Psoas muscle (tissue), 8 donors: ENCODE measurements around the gene RASSF4. TPM values are rescaled to one million over a fixed set of nuclear protein-coding genes. Genes with fewer than 3 reads are reported as not detected.
A peak's percentile ranks its signal among the peaks of the same experiment; 100 is the strongest.

Experiments used
- ATAC-seq, 4 donors: fragments of 200-7000 bp; cut with Tn5 transposase; one replicate each; pipeline ENCODE4 v1.9.1; 2020; ENCODE audit warnings: moderate library complexity in 3 of 4, mild to moderate bottlenecking in 2 of 4
- DNase-seq, 2 donors: peaks; one replicate each; pipeline ENCODE4 v3.0.0-alpha.2; 2020
- H3K27ac ChIP-seq: fragments of 200-600 bp; one replicate; pipeline ENCODE4 v1.8.0; 2022
- H3K27me3 ChIP-seq, 3 donors: fragments of 200-600 bp in 1 of 3; one replicate each; pipeline versions ENCODE4 v1.6.1 to v1.8.0; 2013 to 2022; ENCODE audit warnings: low read length in 2 of 3, mild to moderate bottlenecking in 2 of 3, moderate library complexity in 1 of 3; ENCODE audit not compliant: insufficient read depth in 3 of 3
- H3K36me3 ChIP-seq, 2 donors: fragments of 200-600 bp in 1 of 2; one replicate each; pipeline versions ENCODE4 v1.6.1 to v1.8.0; 2013 to 2022; ENCODE audit warnings: low read depth in 1 of 2, mild to moderate bottlenecking in 1 of 2, moderate library complexity in 1 of 2; ENCODE audit not compliant: insufficient read depth in 1 of 2
- H3K4me1 ChIP-seq: fragments of 200-600 bp; one replicate; pipeline ENCODE4 v1.8.0; 2022
- H3K4me3 ChIP-seq: fragments of 200-600 bp; one replicate; pipeline ENCODE4 v1.8.0; 2022; ENCODE audit warnings: mild to moderate bottlenecking
- H3K9me3 ChIP-seq: fragments of 200-600 bp; one replicate; pipeline ENCODE4 v1.8.0; 2022
- WGBS, 3 donors: extraction: QIAGEN DNeasy Blood & Tissue Kit; methylation state at CpG; one replicate each; pipeline versions ENCODE4 v1.1.6 to v1.1.7; 2013; 5-methylcytosine and 5-hydroxymethylcytosine counted together
- intact Hi-C, 2 donors: fragments of 100-400 bp; cut with DNase I; formaldehyde crosslinking; loops; one replicate each; pipeline versions ENCODE4 v1.11.0 to v1.14.2; 2022
- polyA plus RNA-seq, 3 donors: library from polyadenylated mRNA; stranded (reverse); fragments of 200-250 nt; gene quantifications; one replicate each; pipeline ENCODE4 v1.2.3, GENCODE V29; 2013
- total RNA-seq, 4 donors: library from RNA; stranded (reverse); fragmentation: NEBNext Ultra II Directional in 2 of 4; extraction: Animal tissue kit (Norgen Biotek cat#: 25700) in 2 of 4; gene quantifications; one replicate each; pipeline versions ENCODE4 v1.2.1 to v1.2.4, GENCODE V29; 2021 to 2023
- TF ChIP-seq, protein P1 (sequence below): fragments of 200-600 bp; IDR thresholded peaks from one replicate; pipeline ENCODE4 v1.8.0; 2022; ENCODE audit warnings: antibody characterized with exemption
- donor health status: healthy with polysubstance abuse.
- donor health status: DM: no; HTN: no; CAD: no; lungs with moderate emphysema.
- donor health status: Bipolar disorder and iron deficiency.
- donor health status: healthy.
- donor health status: DM: yes; HTN: yes; CAD: no.
- donor health status: DM: no; HTN: no; CAD: no.
- donor health status: DM: no; HTN: no; CAD: no.
- donor health status: DM: yes; HTN: yes; CAD: no.

Gene RASSF4
- total and polyA plus RNA-seq, 7 donors, result 11.1 to 44.0 (median 18.9) TPM

DNA sequence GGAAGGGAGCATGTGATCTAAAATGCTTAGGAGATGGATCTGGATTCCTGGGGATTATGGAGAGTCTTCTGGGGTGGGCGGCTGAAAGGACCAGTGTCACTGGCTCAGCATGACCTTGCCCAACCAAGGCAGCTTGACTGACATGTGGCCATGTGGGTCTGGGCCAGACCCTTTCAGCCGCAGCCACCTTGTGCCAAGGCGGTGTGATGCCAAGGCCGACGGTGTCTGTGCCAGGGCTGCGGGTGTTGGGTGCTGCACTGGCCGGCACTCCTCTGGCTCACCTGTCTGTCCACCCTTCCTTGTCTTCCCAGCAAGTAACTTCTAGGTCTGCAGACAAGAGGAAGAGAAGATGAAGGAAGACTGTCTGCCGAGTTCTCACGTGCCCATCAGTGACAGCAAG lies 10.3 kb downstream of the RASSF4 start:
- intact Hi-C loops, result no loop called here
- H3K27ac ChIP-seq, result peak overlapping the region; percentile 69

DNA sequence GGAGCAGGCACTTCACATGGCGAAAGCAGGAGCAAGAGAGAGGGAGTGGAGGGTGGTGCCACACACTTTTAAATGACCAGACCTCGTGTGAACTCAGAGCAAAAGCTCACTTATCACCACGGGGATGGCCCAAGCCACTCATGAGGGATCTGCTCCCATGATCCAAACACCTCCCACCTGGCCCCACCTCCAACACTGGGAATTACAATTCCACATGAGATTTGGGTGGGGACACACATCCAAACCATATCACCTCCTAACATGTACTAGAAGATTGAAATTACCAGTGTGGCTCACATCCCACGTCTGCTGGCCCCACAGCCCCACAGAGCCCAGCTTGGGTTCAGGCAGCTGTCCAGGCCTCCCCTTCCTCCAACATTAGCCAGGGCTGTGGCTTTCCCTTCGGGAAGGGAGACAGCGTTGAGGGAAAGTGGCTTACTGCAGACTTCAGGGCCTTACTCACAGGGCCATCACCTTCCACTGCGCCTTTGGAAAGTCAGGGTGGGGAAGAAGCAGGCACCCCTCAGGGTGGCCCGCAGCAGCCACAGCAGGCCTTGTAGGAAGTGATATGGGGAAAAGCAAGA lies 11.3 kb downstream of the RASSF4 start:
- Histone ChIP-seq H3K27ac (no peak overlapping the region), H3K27me3 (no peaks in the 10 kb centered on the region), H3K36me3 (peaks cover 0 to 18% of the 10 kb centered on the region in 2 donors), H3K9me3 (no peaks in the 10 kb centered on the region), H3K4me1 (peaks cover 60% of the 10 kb centered on the region), H3K4me3 (no peak overlapping the region)
- DNase-seq (no peak), ATAC-seq (no peak)
- intact Hi-C loops, result no loop called here
- TF ChIP-seq, protein P1, sequence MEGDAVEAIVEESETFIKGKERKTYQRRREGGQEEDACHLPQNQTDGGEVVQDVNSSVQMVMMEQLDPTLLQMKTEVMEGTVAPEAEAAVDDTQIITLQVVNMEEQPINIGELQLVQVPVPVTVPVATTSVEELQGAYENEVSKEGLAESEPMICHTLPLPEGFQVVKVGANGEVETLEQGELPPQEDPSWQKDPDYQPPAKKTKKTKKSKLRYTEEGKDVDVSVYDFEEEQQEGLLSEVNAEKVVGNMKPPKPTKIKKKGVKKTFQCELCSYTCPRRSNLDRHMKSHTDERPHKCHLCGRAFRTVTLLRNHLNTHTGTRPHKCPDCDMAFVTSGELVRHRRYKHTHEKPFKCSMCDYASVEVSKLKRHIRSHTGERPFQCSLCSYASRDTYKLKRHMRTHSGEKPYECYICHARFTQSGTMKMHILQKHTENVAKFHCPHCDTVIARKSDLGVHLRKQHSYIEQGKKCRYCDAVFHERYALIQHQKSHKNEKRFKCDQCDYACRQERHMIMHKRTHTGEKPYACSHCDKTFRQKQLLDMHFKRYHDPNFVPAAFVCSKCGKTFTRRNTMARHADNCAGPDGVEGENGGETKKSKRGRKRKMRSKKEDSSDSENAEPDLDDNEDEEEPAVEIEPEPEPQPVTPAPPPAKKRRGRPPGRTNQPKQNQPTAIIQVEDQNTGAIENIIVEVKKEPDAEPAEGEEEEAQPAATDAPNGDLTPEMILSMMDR, result no peak
- WGBS, 3 donors, result 80 to 87% (median 82%) methylated on average over 8 of the region's 8 CpGs

More for the DNA sequence above, 10.3 kb downstream of the RASSF4 start:
- TF ChIP-seq, protein P1, result no peak
- Histone ChIP-seq H3K4me3 (no peak overlapping the region), H3K27me3 (no peaks in the 10 kb centered on the region), H3K36me3 (peaks cover 0 to 18% of the 10 kb centered on the region in 2 donors), H3K4me1 (peaks cover 63% of the 10 kb centered on the region), H3K9me3 (no peaks in the 10 kb centered on the region)
- ATAC-seq, result peak; percentile 66 to 81 (median 77)
- DNase-seq, result peak; percentile 68 to 87
- WGBS, 3 donors, result 27 to 39% (median 33%) methylated on average over 9 of the region's 9 CpGs

DNA sequence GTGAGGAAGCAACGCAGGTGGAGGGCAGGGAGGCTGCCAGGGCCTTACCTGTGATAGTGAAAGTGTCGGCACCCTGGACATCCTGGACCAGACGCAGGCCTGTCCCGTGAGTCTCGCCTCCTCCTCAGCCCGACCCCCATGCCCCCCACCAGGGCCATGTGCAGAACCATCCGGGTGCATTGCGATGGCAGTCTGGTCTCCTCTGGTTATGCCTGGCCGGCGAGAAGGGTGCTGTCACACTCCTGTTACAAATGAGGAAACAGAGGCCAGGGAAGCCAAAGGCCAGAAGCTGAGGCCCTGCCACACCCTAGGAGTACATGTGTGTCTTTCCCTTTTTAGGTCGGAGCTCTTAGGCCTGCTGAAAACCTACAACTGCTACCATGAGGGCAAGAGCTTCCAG lies 11.8 kb downstream of the RASSF4 start:
- peak in 1 of 2 donors; percentile 52 for DNase-seq
- H3K4me3 ChIP-seq, result no peak overlapping the region

DNA sequence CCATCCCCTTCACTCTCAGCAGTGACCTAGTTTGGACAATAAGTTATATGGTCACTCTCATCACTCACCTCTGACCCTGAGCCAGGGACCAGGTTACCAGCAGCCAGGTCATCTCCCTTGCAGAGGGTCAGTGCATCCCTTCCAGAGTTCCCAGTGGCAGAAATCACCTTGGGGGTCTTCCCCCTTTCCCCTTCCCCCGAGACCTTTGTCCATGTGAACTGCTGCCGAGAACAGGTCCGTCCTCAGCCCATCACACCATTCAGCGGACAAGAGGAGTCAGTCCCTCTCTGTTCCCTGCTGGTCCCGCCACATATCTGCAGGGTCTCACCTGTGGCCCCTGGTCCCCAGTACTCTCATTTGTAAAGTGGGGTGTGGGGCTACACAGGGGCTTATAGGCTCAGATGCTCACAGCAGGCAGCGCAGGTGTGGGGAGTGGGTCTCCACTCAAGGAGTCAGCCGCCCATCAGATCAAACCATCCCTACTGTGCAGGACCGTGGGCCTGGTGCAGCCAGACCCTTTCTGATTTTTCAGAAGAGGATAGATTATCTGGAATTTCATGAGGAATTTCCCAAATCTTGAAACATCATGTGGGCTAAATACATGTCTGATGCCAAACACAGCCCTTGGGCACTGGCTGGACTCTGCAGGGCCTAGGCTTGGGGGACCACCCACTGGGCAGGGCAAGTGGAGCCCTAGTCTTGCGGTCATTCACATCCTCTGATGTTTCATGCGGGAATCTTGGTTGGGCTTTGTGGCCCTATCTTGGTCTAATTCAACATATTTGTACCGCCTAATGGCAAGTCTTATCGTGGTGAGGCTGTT lies 12.5 kb downstream of the RASSF4 start:
- no peaks in the 10 kb centered on the region for H3K9me3 ChIP-seq
- H3K27me3 ChIP-seq, result no peaks in the 10 kb centered on the region
- peaks cover 60% of the 10 kb centered on the region for H3K4me1 ChIP-seq
- TF ChIP-seq, protein P1, result no peak
- H3K36me3 ChIP-seq, result peaks cover 0 to 18% of the 10 kb centered on the region in 2 donors
- intact Hi-C loops, result no loop called here
- 86 to 93% (median 88%) methylated on average over 12 of the region's 12 CpGs for WGBS, 3 donors
- no peak overlapping the region for H3K27ac ChIP-seq
- DNase-seq (peak in 1 of 2 donors; percentile 50), ATAC-seq (no peak)
- H3K4me3 ChIP-seq, result no peak overlapping the region

More for the DNA sequence above, 11.8 kb downstream of the RASSF4 start:
- TF ChIP-seq, protein P1, result no peak
- WGBS, 3 donors, result 87 to 95% (median 91%) methylated on average over 10 to 11 of the region's 11 CpGs
- no peaks in the 10 kb centered on the region for H3K27me3 ChIP-seq
- intact Hi-C loops, result no loop called here
- H3K27ac ChIP-seq, result no peak overlapping the region
- H3K36me3 ChIP-seq, result peaks cover 0 to 18% of the 10 kb centered on the region in 2 donors
- H3K4me1 ChIP-seq, result peaks cover 60% of the 10 kb centered on the region
- H3K9me3 ChIP-seq, result no peaks in the 10 kb centered on the region
- ATAC-seq, result no peak
